HG03135 (cell line): ENCODE measurements around the gene LAMA4.
"Not testable (repeated sequence)": the region's sequence is repeated elsewhere in the genome, so short reads cannot be mapped to it uniquely, and the experiment has no call there.

Source experiments
- ATAC-seq: cut with Tn5 transposase; IDR thresholded peaks from one replicate; pipeline ENCODE4 v1.9.1; 2021; ENCODE audit warnings: mild to moderate bottlenecking, moderate library complexity; ENCODE audit not compliant: unreplicated experiment

Gene LAMA4

DNA sequence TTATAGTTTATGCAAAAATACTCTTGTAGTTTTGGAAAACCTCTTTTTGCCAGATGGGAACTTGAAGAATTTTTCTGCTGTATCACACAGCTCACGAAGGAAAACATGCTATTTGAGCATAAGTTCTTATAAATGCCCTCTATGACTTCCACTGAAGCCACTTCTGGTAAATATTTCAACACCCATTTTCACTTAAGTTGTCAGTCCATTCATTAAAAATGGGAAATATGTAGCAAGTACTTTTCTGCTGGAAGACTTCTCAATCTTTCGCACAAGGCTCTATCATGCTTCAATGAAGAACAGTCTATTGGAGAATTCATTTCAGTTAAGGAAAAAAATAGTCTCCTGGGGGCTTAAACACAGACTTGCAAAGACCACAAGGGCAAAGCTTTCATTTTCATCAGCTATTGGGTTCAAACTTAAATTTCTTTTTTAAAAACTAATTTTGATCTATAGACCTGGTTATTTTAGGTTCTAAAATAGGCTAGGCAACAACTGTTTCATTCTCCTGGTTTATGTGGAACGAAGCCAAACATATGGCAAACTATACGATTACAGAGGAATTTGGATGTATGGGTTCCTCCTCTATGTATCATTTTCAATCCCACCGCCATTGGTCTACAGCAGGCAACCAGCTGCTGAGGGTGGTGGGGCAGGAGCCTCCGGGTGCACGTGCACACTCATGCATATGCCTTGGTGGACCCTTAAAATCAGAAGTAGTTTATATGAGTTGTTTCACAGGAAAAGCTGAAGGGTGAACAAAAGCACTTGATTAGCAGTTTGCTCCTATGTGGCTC lies 38.7 kb downstream of the LAMA4 start:
- no peak for ATAC-seq

- ATAC-seq = no peak
These were observed 39.6 kb downstream of the LAMA4 start for GRCh38 chr6:112214739-112215269.

DNA sequence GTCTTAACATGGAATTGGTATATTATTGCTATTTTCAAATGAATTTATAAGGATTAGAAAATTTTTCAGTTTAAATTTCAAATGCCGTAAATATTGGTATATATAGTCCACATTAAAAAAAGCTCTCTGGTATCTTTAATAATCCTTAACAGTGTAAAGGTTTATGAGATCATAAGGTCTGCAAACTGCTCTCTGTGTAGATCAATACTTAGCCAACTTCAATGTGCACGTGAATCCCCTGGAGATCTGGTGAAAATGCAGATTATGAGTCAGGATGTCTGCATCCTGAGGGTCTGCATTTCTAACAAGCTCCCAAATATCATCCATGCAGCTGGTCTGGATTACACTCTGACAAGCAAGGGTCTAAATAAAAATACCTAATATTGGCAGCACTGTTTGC lies 43.5 kb downstream of the LAMA4 start:
- no peak for ATAC-seq

GRCh38 chr6:112209131-112209530 lies 45.2 kb downstream of the LAMA4 start:
- no peak for ATAC-seq

DNA sequence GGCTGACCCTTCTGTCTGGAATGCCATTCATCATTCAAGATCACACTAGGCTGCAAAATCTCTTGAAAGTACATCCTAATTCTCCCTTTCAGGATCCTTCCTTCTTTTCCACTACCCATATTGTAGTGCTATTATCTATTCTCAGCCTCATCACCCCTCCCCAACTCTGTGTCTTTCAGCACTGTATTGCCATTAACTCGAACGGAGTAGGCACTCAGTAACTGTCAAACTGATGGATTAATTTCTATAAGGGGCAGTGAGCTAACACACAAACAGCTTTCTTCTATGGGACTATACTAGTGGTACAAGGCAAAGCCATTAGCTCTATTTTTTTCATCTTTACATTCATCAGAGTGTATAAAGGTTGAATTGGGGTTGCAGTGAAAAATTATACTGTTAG lies 46.6 kb downstream of the LAMA4 start:
- no peak for ATAC-seq

GRCh38 chr6:112207131-112207530 lies 47.2 kb downstream of the LAMA4 start:
- no peak for ATAC-seq

GRCh38 chr6:112206110-112206458 lies 48.3 kb downstream of the LAMA4 start:
- no peak for ATAC-seq

GRCh38 chr6:112205427-112206109 lies 48.8 kb downstream of the LAMA4 start:
- no peak for ATAC-seq

- no peak for ATAC-seq
These were observed 50.0 kb downstream of the LAMA4 start for GRCh38 chr6:112204350-112204706.

- ATAC-seq = no peak
These were observed 50.6 kb downstream of the LAMA4 start for GRCh38 chr6:112203577-112204349.

GRCh38 chr6:112202639-112203341 lies 51.6 kb downstream of the LAMA4 start:
- peak; percentile 87 for ATAC-seq

- not testable (repeated sequence) for ATAC-seq
These were observed 54.0 kb downstream of the LAMA4 start for GRCh38 chr6:112200185-112200914.

DNA sequence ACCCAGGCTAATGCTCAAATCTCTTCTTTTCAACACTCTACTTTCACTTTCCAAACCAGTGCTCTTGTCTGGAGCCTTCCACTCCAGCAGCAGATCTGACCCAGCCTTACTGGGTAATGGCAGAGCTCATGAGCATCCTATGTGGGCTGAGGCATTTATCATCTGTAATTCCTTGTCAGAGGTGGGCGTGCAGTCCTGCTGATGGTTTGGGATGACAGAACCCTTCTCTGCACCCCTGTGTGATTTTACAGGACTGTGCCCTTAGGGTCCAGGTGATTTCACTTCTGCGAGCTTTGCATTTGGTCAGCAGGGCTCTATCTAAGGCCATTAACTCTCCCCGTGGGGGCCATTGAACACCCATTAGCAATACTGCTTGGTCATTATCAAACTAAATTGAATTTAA lies 55.4 kb downstream of the LAMA4 start:
- ATAC-seq = no peak

DNA sequence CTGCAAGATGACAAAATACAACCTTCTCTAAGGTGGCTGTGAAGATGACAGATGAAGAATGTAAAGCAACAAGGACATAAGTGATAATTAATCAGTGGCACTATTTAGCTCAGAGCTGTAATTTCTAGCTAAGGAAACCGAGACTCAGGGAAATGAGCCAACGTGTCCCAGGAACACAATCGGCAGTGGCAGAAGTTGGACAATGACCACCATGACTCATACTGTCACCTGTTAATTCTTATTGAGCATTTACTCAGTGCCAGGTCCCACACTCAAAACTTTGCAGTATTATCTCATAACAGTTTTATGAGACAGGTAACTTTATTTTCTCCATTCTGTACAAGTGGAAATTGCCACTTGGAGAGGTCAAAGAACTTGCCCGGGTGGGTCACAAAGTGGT lies 55.8 kb downstream of the LAMA4 start:
- no peak for ATAC-seq

- ATAC-seq = no peak
These were observed 56.7 kb downstream of the LAMA4 start for GRCh38 chr6:112197636-112198035.

- no peak for ATAC-seq
These were observed 58.1 kb downstream of the LAMA4 start for GRCh38 chr6:112196306-112196705.

- no peak for ATAC-seq
These were observed 59.2 kb downstream of the LAMA4 start for GRCh38 chr6:112195166-112195565.

DNA sequence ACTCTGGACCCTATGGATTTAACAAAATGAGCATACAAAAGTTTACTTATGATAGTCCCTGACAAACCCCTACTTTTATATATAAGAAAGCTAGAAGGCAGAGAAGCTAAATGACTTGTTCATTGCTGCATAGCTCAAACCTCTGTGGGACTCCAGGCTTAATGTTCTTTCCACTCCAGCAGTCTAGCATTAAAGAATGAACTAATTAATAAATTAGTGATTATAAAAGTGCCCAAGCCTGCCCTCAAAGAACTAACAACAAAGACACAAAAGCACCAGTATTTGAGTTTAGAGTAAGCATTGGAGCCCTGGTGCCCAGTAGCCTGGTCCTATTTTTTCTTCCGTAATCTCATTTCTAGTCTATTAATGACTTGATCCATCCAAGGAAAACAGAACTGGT lies 59.9 kb downstream of the LAMA4 start:
- ATAC-seq = no peak

GRCh38 chr6:112193535-112194051 lies 60.8 kb downstream of the LAMA4 start:
- ATAC-seq = no peak

- ATAC-seq = no peak
These were observed 61.2 kb downstream of the LAMA4 start for GRCh38 chr6:112193117-112193516.
